ENCODE measurements around the gene GPR156. TPM values are rescaled to one million over a fixed set of nuclear protein-coding genes. Genes with fewer than 3 reads are reported as not detected.

The GPR156 gene
- total and polyA plus RNA-seq, 9 of the 15 experiments (the other 6 are each of a cell fraction or from before 2014, with no cell fraction given): 0.07 to 0.14 (median 0.12) TPM; not detected in 5

- Histone ChIP-seq H3K9me3 (replicated peaks; ENCODE audit: control insufficient read depth, insufficient read depth, low read depth, low read length) (no peaks in the 10 kb centered on the region), H2AFZ (ENCODE audit: low read depth, low read length) (no peak overlapping the region), H3K27ac (ENCODE audit: extremely low read depth, low read depth, low read length) (no peak overlapping the region), H3K9ac (ENCODE audit: insufficient read depth in 1 of 2, low read depth in 2 of 2, low read length in 2 of 2) (no peak overlapping the region), H3K9me1 (ENCODE audit: control insufficient read depth, insufficient read depth, low read length) (no peaks in the 10 kb centered on the region), H3K27me3 (ENCODE audit: control insufficient read depth in 2 of 2, insufficient read depth in 2 of 2, low read length in 2 of 2) (peaks cover 4 to 6% of the 10 kb centered on the region in 2 experiments; a peak in 2 of 5 replicates), H3K36me3 (ENCODE audit: control insufficient read depth, insufficient read depth, low read length) (no peaks in the 10 kb centered on the region), H3K4me1 (replicated peaks in 1 of 2; ENCODE audit: control insufficient read depth in 2 of 2, insufficient read depth in 2 of 2, low read length in 2 of 2) (no peaks in the 10 kb centered on the region), H3K4me3 (no peak overlapping the region), H3K79me2 (ENCODE audit: control insufficient read depth, insufficient read depth, low read length) (no peaks in the 10 kb centered on the region), H4K20me1 (replicated peaks; ENCODE audit: control insufficient read depth, insufficient read depth, low read length) (no peaks in the 10 kb centered on the region), H3K4me2 (ENCODE audit: insufficient read depth, low read length) (no peak overlapping the region)
- in situ Hi-C loops (cut with MboI) (no loop called here), intact Hi-C loops (cut with micrococcal nuclease) (no loop called here)
- FAIRE-seq (no peak), DNase-seq (ENCODE audit: extremely low read depth in 1 of 4, low spot score in 3 of 4) (no peak), ATAC-seq (no peak)
- ChIA-PET CTCF (ENCODE audit: low intra/inter-chr PET ratio) (no interaction called here), POLR2A (interaction anchor here (1.2 kb wide), 1 partner anchor 13 kb away, joined by 3 read pairs; no protein-coding TSS in a partner anchor)
- WGBS (ENCODE audit: insufficient coverage, low coverage, missing lambda C conversion rate): 0% methylated on average over 2 of the region's 2 CpGs
- BruUV-seq (replicated peaks): no TSS peak
- no peak for TF ChIP-seq MYBL2 (IDR thresholded peaks at IDR 0.05; ENCODE audit: low read depth)
- no peak for TF ChIP-seq MYBL2 (CRISPR knock-in tag; IDR thresholded peaks at IDR 0.05; ENCODE audit: borderline replicate concordance)
- no peak for TF ChIP-seq EGR1 (conservative IDR thresholded peaks at IDR 0.05)
- no peak for TF ChIP-seq POLR3A (IDR thresholded peaks at IDR 0.05; ENCODE audit: borderline replicate concordance, extremely low read depth, insufficient read depth, insufficient read length)
- no peak for TF ChIP-seq HNRNPK (IDR thresholded peaks at IDR 0.05; ENCODE audit: low read depth, low read length, poor library complexity, severe bottlenecking)
- no peak for TF ChIP-seq CLOCK (CRISPR knock-in tag; IDR thresholded peaks at IDR 0.05; ENCODE audit: borderline replicate concordance)
- TF ChIP-seq NR1H2 (CRISPR knock-in tag; IDR thresholded peaks at IDR 0.05): no peak
- TF ChIP-seq ZNF79 (CRISPR knock-in tag; IDR thresholded peaks at IDR 0.05; ENCODE audit: low read depth): no peak
- TF ChIP-seq, protein P1, sequence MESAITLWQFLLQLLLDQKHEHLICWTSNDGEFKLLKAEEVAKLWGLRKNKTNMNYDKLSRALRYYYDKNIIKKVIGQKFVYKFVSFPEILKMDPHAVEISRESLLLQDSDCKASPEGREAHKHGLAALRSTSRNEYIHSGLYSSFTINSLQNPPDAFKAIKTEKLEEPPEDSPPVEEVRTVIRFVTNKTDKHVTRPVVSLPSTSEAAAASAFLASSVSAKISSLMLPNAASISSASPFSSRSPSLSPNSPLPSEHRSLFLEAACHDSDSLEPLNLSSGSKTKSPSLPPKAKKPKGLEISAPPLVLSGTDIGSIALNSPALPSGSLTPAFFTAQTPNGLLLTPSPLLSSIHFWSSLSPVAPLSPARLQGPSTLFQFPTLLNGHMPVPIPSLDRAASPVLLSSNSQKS (CRISPR knock-in tag; IDR thresholded peaks at IDR 0.05): no peak
- no peak for TF ChIP-seq ZNF785 (CRISPR knock-in tag; IDR thresholded peaks at IDR 0.05)
- TF ChIP-seq E2F1 (CRISPR knock-in tag; IDR thresholded peaks at IDR 0.05): no peak
- TF ChIP-seq MAX (CRISPR knock-in tag; IDR thresholded peaks at IDR 0.05): no peak
- no peak for TF ChIP-seq DEAF1 (CRISPR knock-in tag; IDR thresholded peaks at IDR 0.05)
- no peak for TF ChIP-seq YBX1 (IDR thresholded peaks at IDR 0.05)
- no peak for TF ChIP-seq NFXL1 (CRISPR knock-in tag; IDR thresholded peaks at IDR 0.05)
These were observed 147.5 kb downstream of the GPR156 start for GRCh38 chr3:120137548-120137947.

Data from K562 (cell line).